ENCODE measurements around the gene SS18L1. TPM values are rescaled to one million over a fixed set of nuclear protein-coding genes. Genes with fewer than 3 reads are reported as not detected.

SS18L1 gene
- total RNA-seq, 5 donors from 2014 or later (not counting 1 experiment from before 2014, with no cell fraction given), result 14.6 to 23.6 (median 19.4) TPM

GRCh38 chr20:62179162-62179504 lies 35.6 kb downstream of the SS18L1 start:
- Histone ChIP-seq H3K36me3 (ENCODE audit: control insufficient read depth in 2 of 2, extremely low read depth in 1 of 2, insufficient read depth in 1 of 2, low read length in 1 of 2) (peaks cover 0 to 3% of the 10 kb centered on the region in 2 donors), H3K27ac (ENCODE audit: low read length) (no peak overlapping the region), H3K4me3 (ENCODE audit: control insufficient read depth in 1 of 2, extremely low read depth in 1 of 2, low read length in 1 of 2) (no peak overlapping the region), H3K27me3 (replicated peaks in 1 of 2; ENCODE audit: control insufficient read depth in 2 of 2, extremely low read depth in 1 of 2, insufficient read depth in 2 of 2, low read length in 1 of 2) (no peaks in the 10 kb centered on the region), H3K4me1 (ENCODE audit: control insufficient read depth in 1 of 2, extremely low read depth in 1 of 2, insufficient read depth in 2 of 2, low read length in 2 of 2) (peaks cover 12 to 14% of the 10 kb centered on the region in 2 experiments), H3K9me3 (no peaks in the 10 kb centered on the region)
- 99% methylated on average over 12 of the region's 14 CpGs for WGBS (ENCODE audit: insufficient coverage)
- DNase-seq (no peak), ATAC-seq (replicated peaks in 1 of 4) (no peak)
- POLR2A ChIA-PET, result interaction anchor here in 1 of 2 donors (0.6 kb wide), 1 partner anchor 9 kb away, joined by 3 read pairs; no protein-coding TSS in a partner anchor
- Mint-ChIP-seq H3K9me3 (no peaks in the 10 kb centered on the region), H3K27me3 (no peaks in the 10 kb centered on the region), H3K36me3 (peaks cover 6% of the 10 kb centered on the region), H3K27ac (no peak overlapping the region), H3K4me1 (peaks cover 16 to 19% (median 17%) of the 10 kb centered on the region in 3 donors), H3K4me3 (no peak overlapping the region)
- CTCF ChIA-PET, result no interaction called here

GRCh38 chr20:62181808-62182207 lies 38.2 kb downstream of the SS18L1 start:
- Histone ChIP-seq H3K36me3 (ENCODE audit: control insufficient read depth in 2 of 2, extremely low read depth in 1 of 2, insufficient read depth in 1 of 2, low read length in 1 of 2) (no peaks in the 10 kb centered on the region), H3K4me3 (ENCODE audit: control insufficient read depth in 1 of 2, extremely low read depth in 1 of 2, low read length in 1 of 2) (peak overlapping the region in 1 of 2 donors; percentile 85), H3K4me1 (ENCODE audit: control insufficient read depth in 1 of 2, extremely low read depth in 1 of 2, insufficient read depth in 2 of 2, low read length in 2 of 2) (peaks cover 12 to 24% of the 10 kb centered on the region in 2 experiments), H3K9me3 (no peaks in the 10 kb centered on the region), H3K27ac (ENCODE audit: low read length) (peak overlapping the region; percentile 78), H3K27me3 (replicated peaks in 1 of 2; ENCODE audit: control insufficient read depth in 2 of 2, extremely low read depth in 1 of 2, insufficient read depth in 2 of 2, low read length in 1 of 2) (no peaks in the 10 kb centered on the region)
- Mint-ChIP-seq H3K27ac (peak overlapping the region; percentile 87 to 89), H3K4me3 (peak overlapping the region; percentile 84 to 91 (median 86)), H3K27me3 (no peaks in the 10 kb centered on the region), H3K9me3 (no peaks in the 10 kb centered on the region), H3K4me1 (peaks cover 27 to 35% (median 34%) of the 10 kb centered on the region in 3 donors), H3K36me3 (peaks cover 2% of the 10 kb centered on the region)
- ChIA-PET CTCF (no interaction called here), POLR2A (no interaction called here)
- DNase-seq, result no peak
- no CpG with 5 or more reads among the region's 2 CpGs for WGBS (ENCODE audit: insufficient coverage)
- ATAC-seq (replicated peaks in 1 of 4), result no peak

GRCh38 chr20:62182469-62183425 lies 39.2 kb downstream of the SS18L1 start, which contains the start of gene MTG2:
TSS of gene MTG2 (plus strand) at chr20:62183028. CDS start at chr20:62193421, 10,393 bp downstream.
- peak; percentile 95 to 97 (median 96) for ATAC-seq (replicated peaks in 1 of 4)
- Histone ChIP-seq H3K36me3 (ENCODE audit: control insufficient read depth in 2 of 2, extremely low read depth in 1 of 2, insufficient read depth in 1 of 2, low read length in 1 of 2) (no peaks in the 10 kb centered on the region), H3K9me3 (no peaks in the 10 kb centered on the region), H3K4me3 (ENCODE audit: control insufficient read depth in 1 of 2, extremely low read depth in 1 of 2, low read length in 1 of 2) (peak within 1 kb of the TSS; percentile 82 to 85), H3K27ac (ENCODE audit: low read length) (peak within 1 kb of the TSS; percentile 78), H3K27me3 (replicated peaks in 1 of 2; ENCODE audit: control insufficient read depth in 2 of 2, extremely low read depth in 1 of 2, insufficient read depth in 2 of 2, low read length in 1 of 2) (no peaks in the 10 kb centered on the region), H3K4me1 (ENCODE audit: control insufficient read depth in 1 of 2, extremely low read depth in 1 of 2, insufficient read depth in 2 of 2, low read length in 2 of 2) (peaks cover 12 to 24% of the 10 kb centered on the region in 2 experiments)
- peaks cover 34 to 43% (median 42%) of the 10 kb centered on the region in 3 donors for H3K4me1 Mint-ChIP-seq
- CTCF ChIA-PET, result no interaction called here
- peaks cover 3% of the 10 kb centered on the region for H3K36me3 Mint-ChIP-seq
- no peaks in the 10 kb centered on the region for H3K27me3 Mint-ChIP-seq
- DNase-seq, result peak; percentile 84 to 97 (median 92)
- H3K4me3 Mint-ChIP-seq, result peak within 1 kb of the TSS; percentile 84 to 91 (median 86)
- POLR2A ChIA-PET, result no interaction called here
- WGBS (ENCODE audit: insufficient coverage), result under 1% methylated on average over 89 of the region's 96 CpGs
- H3K9me3 Mint-ChIP-seq, result no peaks in the 10 kb centered on the region
- H3K27ac Mint-ChIP-seq, result peak within 1 kb of the TSS; percentile 87 to 89

GRCh38 chr20:62183426-62184142 lies 40.0 kb downstream of the SS18L1 start:
- Histone ChIP-seq H3K36me3 (ENCODE audit: control insufficient read depth in 2 of 2, extremely low read depth in 1 of 2, insufficient read depth in 1 of 2, low read length in 1 of 2) (no peaks in the 10 kb centered on the region), H3K27me3 (replicated peaks in 1 of 2; ENCODE audit: control insufficient read depth in 2 of 2, extremely low read depth in 1 of 2, insufficient read depth in 2 of 2, low read length in 1 of 2) (no peaks in the 10 kb centered on the region), H3K4me1 (ENCODE audit: control insufficient read depth in 1 of 2, extremely low read depth in 1 of 2, insufficient read depth in 2 of 2, low read length in 2 of 2) (peaks cover 12 to 24% of the 10 kb centered on the region in 2 experiments), H3K27ac (ENCODE audit: low read length) (peak overlapping the region; percentile 76), H3K9me3 (no peaks in the 10 kb centered on the region), H3K4me3 (ENCODE audit: control insufficient read depth in 1 of 2, extremely low read depth in 1 of 2, low read length in 1 of 2) (peak overlapping the region; percentile 82 to 85)
- WGBS (ENCODE audit: insufficient coverage), result 16% methylated on average over 15 of the region's 25 CpGs
- H3K36me3 Mint-ChIP-seq, result peaks cover 3% of the 10 kb centered on the region
- POLR2A ChIA-PET, result no interaction called here
- H3K9me3 Mint-ChIP-seq, result no peaks in the 10 kb centered on the region
- peak overlapping the region; percentile 79 to 80 for H3K27ac Mint-ChIP-seq
- peaks cover 38 to 46% (median 45%) of the 10 kb centered on the region in 3 donors for H3K4me1 Mint-ChIP-seq
- ATAC-seq (replicated peaks in 1 of 4) (no peak), DNase-seq (no peak)
- CTCF ChIA-PET, result no interaction called here
- H3K4me3 Mint-ChIP-seq, result peak overlapping the region; percentile 84 to 86 (median 86)
- H3K27me3 Mint-ChIP-seq, result no peaks in the 10 kb centered on the region

GRCh38 chr20:62186096-62186426 lies 42.5 kb downstream of the SS18L1 start:
- H3K27ac ChIP-seq (ENCODE audit: low read length), result no peak overlapping the region
- ATAC-seq (replicated peaks in 1 of 4) (no peak), DNase-seq (no peak)
- peaks cover 0 to 17% of the 10 kb centered on the region in 2 donors for H3K36me3 ChIP-seq (ENCODE audit: control insufficient read depth in 2 of 2, extremely low read depth in 1 of 2, insufficient read depth in 1 of 2, low read length in 1 of 2)
- no peaks in the 10 kb centered on the region for H3K27me3 ChIP-seq (replicated peaks in 1 of 2; ENCODE audit: control insufficient read depth in 2 of 2, extremely low read depth in 1 of 2, insufficient read depth in 2 of 2, low read length in 1 of 2)
- H3K4me1 ChIP-seq (ENCODE audit: control insufficient read depth in 1 of 2, extremely low read depth in 1 of 2, insufficient read depth in 2 of 2, low read length in 2 of 2), result peaks cover 12 to 24% of the 10 kb centered on the region in 2 experiments
- WGBS (ENCODE audit: insufficient coverage), result no CpG with 5 or more reads among the region's 3 CpGs
- Mint-ChIP-seq H3K4me1 (peaks cover 38 to 49% (median 45%) of the 10 kb centered on the region in 3 donors), H3K27me3 (no peaks in the 10 kb centered on the region), H3K27ac (no peak overlapping the region), H3K36me3 (peaks cover 13% of the 10 kb centered on the region), H3K9me3 (no peaks in the 10 kb centered on the region), H3K4me3 (no peak overlapping the region)
- CTCF ChIA-PET, result no interaction called here
- no peak overlapping the region for H3K4me3 ChIP-seq (ENCODE audit: control insufficient read depth in 1 of 2, extremely low read depth in 1 of 2, low read length in 1 of 2)
- POLR2A ChIA-PET, result no interaction called here
- no peaks in the 10 kb centered on the region for H3K9me3 ChIP-seq

Data from T-cell (primary cell).